GM21515 (cell line): Measurements from ENCODE around the gene TRRAP.

Experiments used
- ATAC-seq: cut with Tn5 transposase; IDR thresholded peaks from one replicate; pipeline ENCODE4 v1.9.1; 2021; ENCODE audit not compliant: unreplicated experiment

The TRRAP gene

GRCh38 chr7:99002827-99003212 is 124.5 kb downstream of the TRRAP start:
- ATAC-seq: no peak

GRCh38 chr7:99003419-99003818 is 125.1 kb downstream of the TRRAP start:
- no peak for ATAC-seq

GRCh38 chr7:99004216-99004615 is 125.9 kb downstream of the TRRAP start:
- ATAC-seq: no peak

GRCh38 chr7:99004781-99005500 is 126.6 kb downstream of the TRRAP start:
- no peak for ATAC-seq

GRCh38 chr7:99005776-99006175 is 127.4 kb downstream of the TRRAP start:
- ATAC-seq: no peak

- ATAC-seq: no peak
Observed at GRCh38 chr7:99006739-99007424, 128.6 kb downstream of the TRRAP start.

GRCh38 chr7:99008181-99008631 is 129.9 kb downstream of the TRRAP start:
- no peak for ATAC-seq

- ATAC-seq: no peak
Observed at GRCh38 chr7:99008921-99009530, 130.7 kb downstream of the TRRAP start.

- ATAC-seq: no peak
Observed at GRCh38 chr7:99010281-99010680, 131.9 kb downstream of the TRRAP start.

GRCh38 chr7:99011341-99011705 is 133.0 kb downstream of the TRRAP start:
- ATAC-seq: no peak

GRCh38 chr7:99011706-99012404 is 133.5 kb downstream of the TRRAP start:
- ATAC-seq: no peak

GRCh38 chr7:99012722-99013121 is 134.4 kb downstream of the TRRAP start:
- ATAC-seq: no peak

GRCh38 chr7:99013266-99014112 is 135.2 kb downstream of the TRRAP start:
- no peak for ATAC-seq

- ATAC-seq: no peak
Observed at GRCh38 chr7:99014113-99014985, 136.0 kb downstream of the TRRAP start.

- ATAC-seq: no peak
Observed at GRCh38 chr7:99016196-99016595, 137.9 kb downstream of the TRRAP start.

- no peak for ATAC-seq
Observed at GRCh38 chr7:99019523-99020412, 141.4 kb downstream of the TRRAP start.

- no peak for ATAC-seq
Observed at GRCh38 chr7:99020413-99020715, 142.0 kb downstream of the TRRAP start.

- no peak for ATAC-seq
Observed at GRCh38 chr7:99021941-99022560, 143.7 kb downstream of the TRRAP start.
